ENCODE measurements around the gene ST3GAL5. TPM values are rescaled to one million over a fixed set of nuclear protein-coding genes. Genes with fewer than 3 reads are reported as not detected.
A peak's percentile ranks its signal among the peaks of the same experiment; 100 is the strongest.

ST3GAL5 gene
- total RNA-seq, 2 experiments from 2014 or later = 7.4 to 11.3 TPM

- Histone ChIP-seq H3K9me3 (ENCODE audit: low read length) (no peaks in the 10 kb centered on the region), H4K20me1 (ENCODE audit: insufficient read depth, low read length) (no peaks in the 10 kb centered on the region), H3K36me3 (ENCODE audit: insufficient read depth, low read length) (no peaks in the 10 kb centered on the region), H3K9me2 (ENCODE audit: insufficient read depth, low read length) (no peaks in the 10 kb centered on the region), H3K4me2 (ENCODE audit: low read length) (peak overlapping the region; percentile 57; the same call in 1 of the 2 replicates), H3K79me2 (ENCODE audit: insufficient read depth, low read depth, low read length) (no peaks in the 10 kb centered on the region), H2AFZ (ENCODE audit: low read length) (no peak overlapping the region; the same call in 1 of the 2 replicates), H3K27ac (ENCODE audit: low read depth, low read length, poor library complexity, severe bottlenecking) (no peak overlapping the region), H3K4me3 (ENCODE audit: low read depth, low read length, poor library complexity, severe bottlenecking) (no peak overlapping the region), H3K4me1 (ENCODE audit: insufficient read depth, low read length, poor library complexity, severe bottlenecking) (no peaks in the 10 kb centered on the region)
- BruUV-seq (replicated peaks) = no TSS peak
- POLR2A ChIA-PET = interaction anchor here (0.7 to 1.1 kb wide), 3 partner anchors 10 to 161 kb away, joined by 3 read pairs; no protein-coding TSS in a partner anchor
- CTCF ChIA-PET (ENCODE audit: unreplicated experiment) = interaction anchor here (0.6 to 1.5 kb wide), 5 partner anchors 18 to 253 kb away, joined by 3 to 5 read pairs (median 3); no protein-coding TSS in a partner anchor
- no peak for TF ChIP-seq EZH2phosphoT487 (IDR thresholded peaks at IDR 0.05; ENCODE audit: borderline replicate concordance, low read depth, low read length)
- peak; percentile 86 for TF ChIP-seq CTCF (conservative IDR thresholded peaks at IDR 0.05; ENCODE audit: low read length)
- intact Hi-C loops (cut with micrococcal nuclease; ENCODE audit: unreplicated experiment) = loop anchor here (1.0 kb wide), 3 partner anchors 62 to 253 kb away; no protein-coding TSS in a partner anchor
- peak; percentile 76 for DNase-seq (ENCODE audit: low spot score)
Observed at GRCh38 chr2:85826990-85827878, 61.6 kb downstream of the ST3GAL5 start.

- H4K20me1 ChIP-seq (ENCODE audit: insufficient read depth, low read length) = no peaks in the 10 kb centered on the region
- no peak for DNase-seq (ENCODE audit: low spot score)
Observed at GRCh38 chr2:85823951-85824350, 64.8 kb downstream of the ST3GAL5 start.

More at GRCh38 chr2:85823951-85824350, 64.8 kb downstream of the ST3GAL5 start:
- Histone ChIP-seq H3K4me1 (ENCODE audit: insufficient read depth, low read length, poor library complexity, severe bottlenecking) (no peaks in the 10 kb centered on the region), H3K36me3 (ENCODE audit: insufficient read depth, low read length) (no peaks in the 10 kb centered on the region), H3K4me2 (ENCODE audit: low read length) (no peak overlapping the region), H3K79me2 (ENCODE audit: insufficient read depth, low read depth, low read length) (no peaks in the 10 kb centered on the region), H3K27ac (ENCODE audit: low read depth, low read length, poor library complexity, severe bottlenecking) (no peak overlapping the region), H2AFZ (ENCODE audit: low read length) (no peak overlapping the region), H3K4me3 (ENCODE audit: low read depth, low read length, poor library complexity, severe bottlenecking) (no peak overlapping the region), H3K9me3 (ENCODE audit: low read length) (no peaks in the 10 kb centered on the region), H3K9me2 (ENCODE audit: insufficient read depth, low read length) (no peaks in the 10 kb centered on the region)
- intact Hi-C loops (cut with micrococcal nuclease; ENCODE audit: unreplicated experiment) = no loop called here
- TF ChIP-seq CTCF (conservative IDR thresholded peaks at IDR 0.05; ENCODE audit: low read length) (no peak), EZH2phosphoT487 (IDR thresholded peaks at IDR 0.05; ENCODE audit: borderline replicate concordance, low read depth, low read length) (no peak)
- ChIA-PET POLR2A (interaction anchor here (0.6 kb wide), 1 partner anchor 114 kb away, joined by 5 read pairs; no protein-coding TSS in a partner anchor), CTCF (ENCODE audit: unreplicated experiment) (no interaction called here)
- no TSS peak for BruUV-seq (replicated peaks)

Measured in OCI-LY7 (cell line).